NOMO-1 treated with dmso at 0.1 percent for 144 hours (cell line): ENCODE data around the gene RBP3.
"Not testable (repeated sequence)": the region's sequence is repeated elsewhere in the genome, so short reads cannot be mapped to it uniquely, and the experiment has no call there.

Experiments
- DNase-seq: peaks from one replicate; lab custom pipeline; 2025; ENCODE audit not compliant: unreplicated experiment; lab: John Stamatoyannopoulos, UW

RBP3 gene

GRCh38 chr10:47371629-47372485 lies 23.7 kb downstream of the RBP3 start:
- no peak for DNase-seq

- DNase-seq, result no peak
Observed at GRCh38 chr10:47372726-47373125, 24.6 kb downstream of the RBP3 start.

- no peak for DNase-seq
Observed at GRCh38 chr10:47374611-47375536, 26.7 kb downstream of the RBP3 start.

GRCh38 chr10:47376522-47377220 lies 28.5 kb downstream of the RBP3 start:
- no peak for DNase-seq

GRCh38 chr10:47378183-47378510 lies 30.0 kb downstream of the RBP3 start:
- DNase-seq, result no peak

- no peak for DNase-seq
Observed at GRCh38 chr10:47378606-47379444, 30.7 kb downstream of the RBP3 start.

GRCh38 chr10:47379445-47379785 lies 31.3 kb downstream of the RBP3 start:
- DNase-seq, result no peak

GRCh38 chr10:47379901-47380300 lies 31.7 kb downstream of the RBP3 start:
- DNase-seq, result no peak

- DNase-seq, result no peak
Observed at GRCh38 chr10:47380341-47381102, 32.4 kb downstream of the RBP3 start.

- no peak for DNase-seq
Observed at GRCh38 chr10:47381103-47381395, 32.9 kb downstream of the RBP3 start.

- no peak for DNase-seq
Observed at GRCh38 chr10:47381427-47382379, 33.5 kb downstream of the RBP3 start.

- no peak for DNase-seq
Observed at GRCh38 chr10:47383261-47384147, 35.3 kb downstream of the RBP3 start.

GRCh38 chr10:47384148-47384921 lies 36.2 kb downstream of the RBP3 start, which contains the start of gene ZNF488:
Gene ZNF488 (minus strand): TSS chr10:47384293. CDS start chr10:47368829, 15,464 bp downstream.
- peak; percentile 55 for DNase-seq

- DNase-seq, result not testable (repeated sequence)
Observed at GRCh38 chr10:47386104-47386503, 37.9 kb downstream of the RBP3 start.

GRCh38 chr10:47388879-47389278 lies 40.7 kb downstream of the RBP3 start:
- no peak for DNase-seq

GRCh38 chr10:47389619-47390018 lies 41.5 kb downstream of the RBP3 start:
- no peak for DNase-seq

GRCh38 chr10:47396311-47396717 lies 48.2 kb downstream of the RBP3 start:
- no peak for DNase-seq
